Stimulated activated CD8-positive, alpha-beta memory T cell treated with anti-CD3 and anti-CD28 coated beads, Interleukin-2, amount 100 ng/mL, for 1 hour (primary cell): ENCODE results near the gene PLXNA4.

Experiments
- DNase-seq, 2 donors: peaks; one replicate each; pipeline ENCODE4 v3.0.0-alpha.2; 2020; ENCODE audit warnings: low read depth in 2 of 2

The PLXNA4 gene

GRCh38 chr7:132564849-132565248 lies 11.4 kb downstream of the PLXNA4 start:
- no peak for DNase-seq

GRCh38 chr7:132564090-132564489 lies 12.2 kb downstream of the PLXNA4 start:
- DNase-seq: no peak

- DNase-seq: no peak
These were observed 13.6 kb downstream of the PLXNA4 start for GRCh38 chr7:132562690-132563089.

DNA sequence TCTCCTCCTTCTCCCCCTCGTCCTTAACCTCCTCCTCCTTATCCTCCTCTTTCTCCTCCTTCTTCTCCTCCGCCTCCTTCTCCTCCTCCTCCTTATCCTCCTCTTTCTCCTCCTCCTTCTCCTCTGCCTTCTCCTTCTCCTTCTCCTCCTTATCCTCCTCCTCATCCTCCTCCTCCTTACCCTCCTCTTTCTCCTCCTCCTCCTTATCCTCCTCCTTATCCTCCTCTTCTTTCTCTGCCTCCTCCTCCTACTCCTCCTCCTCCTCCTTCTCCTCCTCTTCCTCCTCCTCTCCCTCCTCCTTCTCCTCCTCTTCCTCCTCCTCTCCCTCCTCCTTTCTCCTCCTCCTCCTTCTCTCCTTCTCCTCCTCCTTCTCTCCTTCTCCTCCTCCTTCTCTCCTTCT lies 14.5 kb downstream of the PLXNA4 start:
- no peak for DNase-seq

GRCh38 chr7:132560825-132561529 lies 15.3 kb downstream of the PLXNA4 start:
- no peak for DNase-seq

- DNase-seq: no peak
These were observed 16.2 kb downstream of the PLXNA4 start for GRCh38 chr7:132560105-132560504.

- DNase-seq: no peak
These were observed 17.5 kb downstream of the PLXNA4 start for GRCh38 chr7:132558815-132559214.

DNA sequence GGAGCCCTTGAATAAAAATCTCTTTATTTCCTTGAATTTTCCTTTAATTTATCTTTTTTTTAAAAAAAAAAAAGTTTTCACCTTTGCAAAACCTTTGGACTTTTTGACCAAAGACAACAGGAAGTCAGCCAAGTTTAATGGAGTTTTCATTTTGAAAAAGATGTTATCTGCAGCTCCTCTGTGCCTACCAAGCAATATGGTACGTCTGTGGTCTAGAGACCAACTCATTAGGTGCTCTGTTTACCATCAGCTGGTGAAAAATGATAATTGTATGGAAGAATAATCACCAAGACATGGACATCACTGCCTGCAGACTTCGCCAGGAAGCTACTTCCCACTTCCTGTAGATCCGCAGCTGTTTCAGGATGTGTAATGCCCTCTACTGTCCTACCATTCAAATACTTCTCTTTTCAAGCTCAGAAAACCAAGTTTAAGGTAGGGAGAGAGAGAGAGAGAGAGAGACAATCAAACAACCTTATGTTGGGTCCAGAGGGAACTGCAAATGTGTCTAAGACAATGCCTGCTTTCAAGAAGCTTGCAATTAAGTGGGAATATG lies 18.7 kb downstream of the PLXNA4 start:
- DNase-seq: no peak

DNA sequence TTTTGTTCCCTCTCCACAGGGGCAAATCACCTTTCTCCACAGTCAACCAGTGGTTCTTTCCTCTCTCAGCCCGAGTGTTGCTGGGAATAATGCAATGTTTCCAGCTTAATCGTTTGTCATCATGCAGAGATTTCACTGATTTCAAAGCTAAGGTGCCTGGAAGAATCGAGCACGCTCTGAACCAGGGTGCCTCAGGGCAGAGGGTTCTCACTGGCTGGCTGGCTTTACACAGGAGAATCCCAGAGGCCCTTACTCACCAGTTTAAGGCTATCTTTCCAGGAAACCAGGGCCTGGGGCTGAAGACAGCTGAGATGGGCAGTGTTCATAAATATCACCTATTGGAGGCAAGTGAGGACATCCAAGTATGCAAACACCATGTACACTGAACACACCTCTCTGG lies 21.8 kb downstream of the PLXNA4 start:
- no peak for DNase-seq

DNA sequence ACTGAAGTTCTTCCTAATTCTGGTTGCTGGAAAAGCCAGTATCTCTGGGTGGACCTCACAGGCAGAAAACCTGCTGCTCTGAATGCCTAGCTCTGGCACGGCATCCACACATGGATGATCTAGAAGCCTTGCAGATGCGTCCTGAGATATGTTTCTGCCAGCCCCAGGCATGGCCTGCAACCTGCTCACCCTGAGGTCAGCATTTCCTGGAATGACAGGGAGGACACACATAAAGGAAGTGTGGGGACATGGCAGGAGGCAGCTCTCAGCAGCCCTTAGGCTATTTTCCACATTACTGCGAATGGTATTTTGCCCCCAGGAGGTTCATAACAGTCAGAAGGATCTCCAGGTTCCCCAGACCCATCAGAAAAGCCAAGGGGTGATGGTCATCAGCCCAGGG lies 23.2 kb downstream of the PLXNA4 start:
- DNase-seq: no peak

DNA sequence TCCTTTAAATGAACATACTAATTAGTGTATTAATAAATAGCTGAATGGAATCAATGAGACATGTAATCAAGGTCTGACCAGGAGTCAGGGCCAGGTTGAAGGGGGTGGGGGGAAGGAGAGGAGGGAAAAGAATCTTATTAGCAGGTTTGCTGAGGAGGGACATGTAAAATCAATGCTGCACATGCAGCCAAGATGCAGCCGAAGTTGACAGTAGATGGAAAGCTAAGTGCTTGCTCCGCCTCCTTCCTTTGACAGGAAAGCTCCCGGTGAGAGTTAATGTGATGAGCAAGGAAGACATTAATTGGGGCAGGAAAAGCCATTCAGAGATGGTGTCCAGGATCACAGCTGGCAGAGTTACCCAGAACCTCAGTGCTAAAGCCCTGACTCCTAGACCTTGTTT lies 24.4 kb downstream of the PLXNA4 start:
- DNase-seq: no peak

- DNase-seq: no peak
These were observed 24.8 kb downstream of the PLXNA4 start for GRCh38 chr7:132551439-132551838.

- DNase-seq: no peak
These were observed 27.7 kb downstream of the PLXNA4 start for GRCh38 chr7:132548489-132549078.

GRCh38 chr7:132547821-132548220 lies 28.4 kb downstream of the PLXNA4 start:
- no peak for DNase-seq

- no peak for DNase-seq
These were observed 29.7 kb downstream of the PLXNA4 start for GRCh38 chr7:132546366-132547127.

DNA sequence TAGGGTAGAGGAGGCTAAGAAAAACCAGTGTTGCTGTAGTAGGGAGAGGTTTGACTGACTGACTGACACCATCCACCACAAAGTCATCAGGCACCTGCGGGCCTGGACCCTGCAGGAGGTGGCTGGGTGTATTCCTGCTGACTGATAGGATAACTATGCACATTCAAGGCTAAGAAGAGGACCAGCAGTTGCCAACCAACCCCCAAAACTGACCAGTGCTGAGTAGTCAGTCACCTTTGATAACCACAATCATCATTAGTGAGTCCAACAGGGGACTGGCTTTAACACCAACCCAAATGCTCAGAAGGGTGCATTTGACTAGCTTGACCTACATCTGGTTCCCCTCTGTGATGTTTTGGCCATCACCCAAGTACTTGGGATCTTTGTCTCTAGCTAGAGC lies 30.5 kb downstream of the PLXNA4 start:
- no peak for DNase-seq

- no peak for DNase-seq
These were observed 31.3 kb downstream of the PLXNA4 start for GRCh38 chr7:132544999-132545398.

DNA sequence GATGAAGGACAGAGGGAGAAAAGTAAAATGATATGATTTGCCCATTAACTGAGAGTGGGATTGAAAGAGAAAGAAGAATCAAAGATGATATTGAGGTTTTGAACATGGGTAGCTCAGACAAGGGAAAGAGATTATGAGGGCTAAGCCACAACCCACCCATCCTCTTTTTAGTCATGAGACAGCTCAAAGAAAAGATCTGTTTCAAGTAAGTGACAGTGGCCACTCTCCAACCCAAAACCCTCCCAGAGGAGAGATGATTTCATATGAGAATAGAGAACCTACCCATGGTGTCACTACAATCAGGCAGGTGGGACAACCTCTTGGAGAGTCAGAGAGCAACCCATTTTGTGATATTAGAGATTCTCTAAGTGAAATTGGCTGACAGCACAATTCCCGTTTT lies 32.2 kb downstream of the PLXNA4 start:
- DNase-seq: no peak

- DNase-seq: no peak
These were observed 33.4 kb downstream of the PLXNA4 start for GRCh38 chr7:132542895-132543294.

DNA sequence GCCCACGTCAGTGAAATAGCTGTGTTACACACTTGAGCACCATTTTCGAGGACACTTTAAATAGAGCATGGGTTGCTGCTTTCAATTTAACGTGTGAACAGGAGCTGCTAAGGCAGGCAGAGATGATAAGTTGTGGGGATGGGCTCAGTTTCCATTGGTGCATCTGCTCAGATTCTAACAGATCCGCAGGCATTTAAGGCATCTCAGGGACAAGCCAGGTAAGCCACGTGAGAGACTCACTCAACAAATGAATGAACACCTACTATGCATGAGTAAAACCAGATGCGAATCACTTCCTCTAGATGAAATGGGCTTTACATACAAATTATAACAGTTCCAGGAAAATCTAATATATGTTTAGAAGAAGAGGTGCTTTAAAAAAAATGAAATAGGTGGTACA lies 34.6 kb downstream of the PLXNA4 start:
- no peak for DNase-seq

GRCh38 chr7:132537456-132538145 lies 38.7 kb downstream of the PLXNA4 start:
- no peak for DNase-seq
